Keratinocyte (primary cell): Measurements from ENCODE around the gene RAB12.

ENCODE experiments used
- EZH2 ChIP-seq: IDR thresholded peaks from one replicate; pipeline ENCODE4 v1.6.1; 2012; ENCODE audit warnings: inconsistent platforms, mild to moderate bottlenecking, low read length, moderate library complexity
- TF ChIP-seq, protein P1 (sequence below), 3 experiments: IDR thresholded peaks in 1 of 3; conservative IDR thresholded peaks in 1 of 3; optimal IDR thresholded peaks in 1 of 3; 2 replicates in 2 of 3; 3 replicates in 1 of 3; pipeline versions ENCODE3 to v1.5.1; 2011; ENCODE audit warnings: low read length in 3 of 3, mild to moderate bottlenecking in 3 of 3, moderate library complexity in 2 of 3, control low read depth in 1 of 3, inconsistent platforms in 1 of 3; ENCODE audit not compliant: insufficient read depth in 2 of 3; ENCODE audit errors: extremely low read depth in 1 of 3

DNA sequence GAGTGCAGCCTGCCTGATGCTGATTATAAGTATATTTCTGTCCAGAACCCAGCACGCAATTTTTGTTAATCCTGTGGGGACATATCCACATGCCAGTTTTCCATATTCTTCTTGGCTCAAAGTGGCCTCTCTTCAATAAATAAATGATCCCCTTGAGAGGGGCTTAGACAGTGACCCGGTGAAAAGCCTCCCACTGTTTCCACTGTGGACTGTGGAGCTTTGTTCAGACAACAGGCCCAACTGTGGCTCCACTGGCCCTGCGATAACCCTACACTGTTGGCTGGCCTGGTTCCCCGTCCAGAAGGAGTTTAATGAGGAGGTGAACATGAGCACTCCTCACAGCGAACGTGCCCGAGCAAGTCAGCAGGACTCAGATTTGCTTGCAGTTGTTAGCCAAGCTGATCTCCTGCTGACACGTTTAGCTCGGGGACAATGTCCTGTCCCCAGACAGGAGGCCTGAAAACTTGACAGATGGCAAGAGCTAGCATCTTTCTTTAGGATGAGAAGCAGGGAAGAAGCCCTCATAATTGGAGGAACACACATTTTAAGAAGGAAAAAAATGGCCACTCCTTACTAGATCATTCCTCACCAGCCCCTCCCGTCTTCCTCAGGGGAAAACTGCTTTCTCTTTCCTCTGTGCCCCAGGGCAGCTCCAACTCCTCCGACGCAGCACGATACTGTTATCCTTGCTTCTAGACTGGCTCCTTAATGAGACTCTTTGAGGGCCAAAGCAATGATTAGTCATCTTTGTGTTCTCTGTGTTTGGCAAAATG, 76.1 kb downstream of the RAB12 start:
- TF ChIP-seq, protein P1, sequence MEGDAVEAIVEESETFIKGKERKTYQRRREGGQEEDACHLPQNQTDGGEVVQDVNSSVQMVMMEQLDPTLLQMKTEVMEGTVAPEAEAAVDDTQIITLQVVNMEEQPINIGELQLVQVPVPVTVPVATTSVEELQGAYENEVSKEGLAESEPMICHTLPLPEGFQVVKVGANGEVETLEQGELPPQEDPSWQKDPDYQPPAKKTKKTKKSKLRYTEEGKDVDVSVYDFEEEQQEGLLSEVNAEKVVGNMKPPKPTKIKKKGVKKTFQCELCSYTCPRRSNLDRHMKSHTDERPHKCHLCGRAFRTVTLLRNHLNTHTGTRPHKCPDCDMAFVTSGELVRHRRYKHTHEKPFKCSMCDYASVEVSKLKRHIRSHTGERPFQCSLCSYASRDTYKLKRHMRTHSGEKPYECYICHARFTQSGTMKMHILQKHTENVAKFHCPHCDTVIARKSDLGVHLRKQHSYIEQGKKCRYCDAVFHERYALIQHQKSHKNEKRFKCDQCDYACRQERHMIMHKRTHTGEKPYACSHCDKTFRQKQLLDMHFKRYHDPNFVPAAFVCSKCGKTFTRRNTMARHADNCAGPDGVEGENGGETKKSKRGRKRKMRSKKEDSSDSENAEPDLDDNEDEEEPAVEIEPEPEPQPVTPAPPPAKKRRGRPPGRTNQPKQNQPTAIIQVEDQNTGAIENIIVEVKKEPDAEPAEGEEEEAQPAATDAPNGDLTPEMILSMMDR (optimal IDR thresholded peaks at IDR 0.05 in 1 of 3, IDR thresholded peaks at IDR 0.05 in 1 of 3, conservative IDR thresholded peaks at IDR 0.05 in 1 of 3; ENCODE audit: extremely low read depth in 1 of 3, insufficient read depth in 2 of 3, low read length in 3 of 3): no peak
- TF ChIP-seq EZH2: no peak
